Measurements from ENCODE around the gene SLC6A6. TPM values are rescaled to one million over a fixed set of nuclear protein-coding genes. Genes with fewer than 3 reads are reported as not detected.

The SLC6A6 gene
- total RNA-seq, 6 experiments from 2014 or later, result 22.5 to 33.0 (median 28.6) TPM

- no peaks in the 10 kb centered on the region for H3K9me3 Mint-ChIP-seq
- H3K4me1 Mint-ChIP-seq (ENCODE audit: low read depth), result peaks cover 6% of the 10 kb centered on the region; the same call in 1 of the 2 replicates
- no peak overlapping the region for H3K4me3 Mint-ChIP-seq
- H3K27me3 Mint-ChIP-seq (ENCODE audit: insufficient read depth), result peaks cover 20% of the 10 kb centered on the region
- no peak for DNase-seq
- no peaks in the 10 kb centered on the region for H3K36me3 Mint-ChIP-seq (ENCODE audit: low read depth)
- TF ChIP-seq, protein P1, sequence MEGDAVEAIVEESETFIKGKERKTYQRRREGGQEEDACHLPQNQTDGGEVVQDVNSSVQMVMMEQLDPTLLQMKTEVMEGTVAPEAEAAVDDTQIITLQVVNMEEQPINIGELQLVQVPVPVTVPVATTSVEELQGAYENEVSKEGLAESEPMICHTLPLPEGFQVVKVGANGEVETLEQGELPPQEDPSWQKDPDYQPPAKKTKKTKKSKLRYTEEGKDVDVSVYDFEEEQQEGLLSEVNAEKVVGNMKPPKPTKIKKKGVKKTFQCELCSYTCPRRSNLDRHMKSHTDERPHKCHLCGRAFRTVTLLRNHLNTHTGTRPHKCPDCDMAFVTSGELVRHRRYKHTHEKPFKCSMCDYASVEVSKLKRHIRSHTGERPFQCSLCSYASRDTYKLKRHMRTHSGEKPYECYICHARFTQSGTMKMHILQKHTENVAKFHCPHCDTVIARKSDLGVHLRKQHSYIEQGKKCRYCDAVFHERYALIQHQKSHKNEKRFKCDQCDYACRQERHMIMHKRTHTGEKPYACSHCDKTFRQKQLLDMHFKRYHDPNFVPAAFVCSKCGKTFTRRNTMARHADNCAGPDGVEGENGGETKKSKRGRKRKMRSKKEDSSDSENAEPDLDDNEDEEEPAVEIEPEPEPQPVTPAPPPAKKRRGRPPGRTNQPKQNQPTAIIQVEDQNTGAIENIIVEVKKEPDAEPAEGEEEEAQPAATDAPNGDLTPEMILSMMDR (IDR thresholded peaks at IDR 0.05), result no peak
- no peak overlapping the region for H3K27ac Mint-ChIP-seq
Measured at GRCh38 chr3:14538451-14539088, 136.2 kb downstream of the SLC6A6 start.

Other genes starting within 250 kb of the SLC6A6 start
- 10 to 100 TPM; 38.7 to 40.3 (median 39.5) TPM for gene XPC, start 224.0 kb upstream of the SLC6A6 start, total RNA-seq (2021; fragmentation: NEBNext Ultra II Directional; extraction: Animal tissue kit (Norgen Biotek cat#: 25700))
- gene LSM3, start 223.8 kb upstream of the SLC6A6 start, total RNA-seq (2021; fragmentation: NEBNext Ultra II Directional; extraction: Animal tissue kit (Norgen Biotek cat#: 25700)), result 10 to 100 TPM; 15.5 to 21.1 (median 18.7) TPM
- under 1 TPM in 4 of 6 experiments, not detected in 2; 0.05 to 0.25 (median 0.13) TPM for gene GRIP2, start 137.7 kb downstream of the SLC6A6 start, total RNA-seq (2021; fragmentation: NEBNext Ultra II Directional; extraction: Animal tissue kit (Norgen Biotek cat#: 25700))
- 10 to 100 TPM in 5 of 6 experiments, 1 to 10 TPM in 1; 8.7 to 13.4 (median 10.5) TPM for gene CCDC174, start 249.2 kb downstream of the SLC6A6 start, total RNA-seq (2021; fragmentation: NEBNext Ultra II Directional; extraction: Animal tissue kit (Norgen Biotek cat#: 25700))

All from HFFc6 (cell line).